8988T (cell line): ENCODE data around the gene CELF3.
"Not testable (repeated sequence)": the region's sequence is repeated elsewhere in the genome, so short reads cannot be mapped to it uniquely, and the experiment has no call there.

Experiments used
- DNase-seq: peaks from one replicate; pipeline ENCODE4 v3.0.0; 2011

Gene CELF3

DNA sequence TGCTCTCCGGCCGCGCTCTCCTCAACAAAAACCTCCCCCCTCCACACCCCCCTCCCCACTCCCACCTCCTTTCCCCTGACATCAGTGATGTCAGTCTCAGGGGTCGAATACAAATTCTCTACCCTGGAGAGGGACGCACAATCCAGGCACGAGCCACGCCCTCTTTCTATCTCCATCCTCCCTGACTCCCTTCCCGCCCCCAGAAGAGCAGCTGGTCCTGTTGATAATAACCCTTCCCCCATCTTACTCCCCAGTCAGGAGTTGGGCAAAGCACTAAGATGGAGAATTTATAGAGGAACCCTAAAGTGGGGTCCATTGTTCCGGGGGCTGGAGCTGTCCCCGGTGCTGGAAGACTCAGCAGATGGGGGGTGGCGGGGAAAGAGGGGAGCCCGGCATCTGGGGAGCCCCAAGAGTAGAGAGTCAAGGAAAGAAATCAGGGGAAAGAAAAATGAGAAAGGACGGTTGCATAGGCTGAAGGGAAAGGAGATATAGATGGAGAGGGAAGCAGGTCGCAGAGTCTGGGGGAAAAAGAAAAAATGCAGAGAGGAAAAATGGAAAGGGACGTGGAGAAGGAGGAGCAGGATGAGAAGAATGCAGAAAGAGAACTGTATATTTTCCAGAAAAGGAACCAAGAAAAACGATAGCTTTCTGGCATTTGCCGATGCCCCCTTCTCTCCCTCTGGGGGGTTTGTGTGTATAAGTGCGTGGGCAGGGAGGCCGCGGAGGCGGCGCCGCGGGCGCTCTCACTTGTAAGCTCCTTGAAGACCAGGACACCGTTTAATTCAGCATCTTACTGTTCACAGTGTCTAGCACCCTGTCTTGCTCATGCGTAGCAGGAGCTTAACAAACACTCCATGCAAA, at the start of gene CELF3:
CELF3 (minus strand) TSS at position 33 of the 861 bp plus-strand sequence. CDS start 783 bp downstream, outside the sequence.
- DNase-seq: peak; percentile 41

DNA sequence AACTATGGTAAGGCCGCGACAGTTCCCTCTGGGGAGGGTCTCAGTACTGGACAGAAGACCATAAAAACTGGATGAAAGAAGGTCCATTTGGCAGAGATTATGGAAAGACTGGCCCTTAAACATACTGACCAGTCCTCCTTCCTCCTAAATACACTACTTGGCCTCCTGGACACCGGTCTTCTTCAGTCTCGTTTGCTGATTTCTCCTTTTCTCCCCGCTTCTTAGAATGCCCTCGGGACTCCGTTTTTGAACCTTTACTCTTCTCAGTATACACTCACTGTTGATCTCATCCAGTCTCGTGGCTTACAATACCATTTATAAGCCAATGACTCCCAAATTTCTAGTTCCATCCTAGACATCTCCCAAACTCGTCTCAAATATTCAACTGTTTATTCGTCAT, 47.4 kb upstream of the CELF3 start:
- no peak for DNase-seq

DNA sequence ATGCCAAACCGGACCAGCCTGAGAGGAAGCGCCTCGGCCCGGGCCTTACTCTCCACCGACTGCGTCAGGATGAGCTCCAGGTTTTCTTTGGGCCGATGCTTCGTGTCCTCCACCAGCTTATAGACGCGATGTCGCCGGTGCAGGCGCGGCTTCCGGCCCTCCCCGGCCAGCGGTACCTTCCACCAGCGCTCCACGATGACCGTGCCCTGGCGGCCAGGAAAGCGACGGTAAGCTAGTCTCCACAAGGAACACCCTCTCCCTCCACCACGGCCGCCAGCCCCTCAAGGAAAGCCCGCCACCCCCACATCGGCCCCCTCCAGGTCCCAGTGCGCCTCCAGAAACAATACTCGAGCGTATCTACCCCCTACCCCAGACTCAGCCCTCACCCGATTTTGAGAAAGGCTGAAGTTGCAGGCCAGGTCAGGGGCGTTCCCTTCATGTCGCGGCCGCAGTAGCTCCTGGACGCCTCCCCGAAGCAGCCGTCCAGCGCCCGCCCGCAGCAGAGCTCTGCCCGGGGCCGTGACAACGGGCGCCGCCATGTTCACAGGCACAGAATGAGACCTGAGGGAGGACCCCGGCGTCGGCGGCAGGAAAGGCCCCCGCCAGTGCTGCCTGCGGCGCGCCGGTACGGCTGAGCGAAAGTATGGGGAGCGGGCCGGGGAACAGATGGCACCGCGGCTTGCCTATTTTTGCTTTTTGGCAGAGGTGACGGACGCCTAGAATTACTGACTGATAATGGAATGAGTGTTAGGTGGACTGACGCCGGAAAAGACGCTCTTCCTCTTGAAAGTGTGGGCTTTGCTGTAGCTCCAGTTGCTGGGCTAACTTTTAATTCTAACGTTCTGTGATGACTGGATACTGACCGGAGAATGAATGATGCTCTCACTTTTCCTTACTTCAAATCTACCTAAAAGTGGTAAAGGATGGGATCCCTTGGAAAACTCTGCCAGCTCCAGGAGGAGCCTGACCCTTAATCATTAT, 46.6 kb upstream of the CELF3 start, which contains the start of gene MRPL9:
MRPL9 (minus strand) TSS at position 556 of the 981 bp plus-strand sequence; CDS start at position 539, 17 bp downstream.
- DNase-seq: peak; percentile 93

DNA sequence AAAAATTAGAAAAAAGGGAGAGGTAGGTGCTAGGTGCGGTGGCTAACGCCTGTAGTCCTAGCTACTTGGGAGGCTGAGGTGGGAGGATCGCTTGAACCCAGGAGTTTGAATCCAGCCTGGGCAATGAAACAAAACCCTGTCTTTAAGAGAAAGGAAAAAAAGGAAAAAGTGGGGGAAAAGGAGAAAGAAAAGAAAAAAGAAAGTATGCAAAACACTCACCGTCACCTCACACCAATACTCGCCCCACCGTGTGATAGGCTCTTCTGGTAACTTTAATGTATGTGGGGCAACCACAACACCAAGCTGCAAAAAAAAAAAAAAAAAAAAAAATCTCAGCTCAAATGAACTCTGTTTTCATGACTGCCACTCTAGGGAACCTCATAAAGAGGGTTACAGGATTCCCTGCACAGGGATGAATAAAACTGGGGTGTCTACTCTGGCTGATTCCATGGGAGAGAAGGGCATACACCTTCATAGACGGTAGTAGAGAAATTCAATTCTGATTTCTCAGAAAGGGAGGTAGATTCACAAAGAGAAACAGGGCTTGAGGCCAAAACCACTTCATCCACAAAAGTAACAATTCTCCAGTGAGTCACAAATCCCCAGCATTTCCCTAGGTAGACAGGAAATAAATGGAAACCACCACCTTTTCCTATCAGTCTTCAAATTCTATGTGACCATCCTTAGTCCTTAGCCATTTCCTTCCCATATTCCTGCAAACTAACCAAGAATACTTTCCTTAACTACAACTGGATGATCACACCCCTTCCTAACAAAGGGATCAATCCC, 44.2 kb upstream of the CELF3 start:
- no peak for DNase-seq

DNA sequence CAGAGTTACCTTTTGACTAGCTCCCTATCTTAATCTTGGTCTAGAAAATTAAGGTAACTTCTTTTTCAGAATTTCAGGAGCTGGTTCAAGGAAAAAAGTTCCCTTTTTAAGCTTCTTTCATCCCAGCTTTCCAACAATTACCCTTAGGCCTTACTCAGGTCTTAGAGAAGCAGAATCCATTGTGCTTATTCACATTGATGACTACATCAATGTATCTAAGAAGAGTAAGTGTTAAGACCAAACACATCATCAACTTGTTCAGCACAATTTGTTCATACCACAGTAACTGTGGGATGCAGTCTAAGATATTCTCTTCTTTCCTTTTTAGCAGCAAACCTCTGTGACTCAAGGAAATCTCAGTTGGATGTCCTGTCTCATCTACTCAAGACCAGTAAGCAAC, 42.6 kb upstream of the CELF3 start:
- DNase-seq: no peak

DNA sequence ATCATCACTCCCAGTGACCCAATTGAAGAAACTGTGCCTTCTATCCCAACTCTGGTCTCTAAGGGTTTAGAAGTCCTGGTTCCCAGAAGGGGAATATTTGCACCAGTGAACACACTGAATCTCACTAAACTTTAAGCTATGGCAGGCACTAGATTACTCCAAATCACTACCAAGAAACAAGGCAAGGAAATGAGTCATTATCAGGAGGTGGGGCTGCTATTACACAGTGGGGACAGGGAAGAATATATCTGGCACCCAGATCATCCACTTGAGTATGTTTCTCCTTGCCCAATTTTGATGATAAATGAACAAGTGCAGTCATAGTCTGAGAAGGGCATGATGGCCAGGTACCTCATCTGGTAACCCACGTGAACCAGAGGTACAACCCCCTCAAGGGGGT, 39.7 kb upstream of the CELF3 start:
- DNase-seq: no peak

DNA sequence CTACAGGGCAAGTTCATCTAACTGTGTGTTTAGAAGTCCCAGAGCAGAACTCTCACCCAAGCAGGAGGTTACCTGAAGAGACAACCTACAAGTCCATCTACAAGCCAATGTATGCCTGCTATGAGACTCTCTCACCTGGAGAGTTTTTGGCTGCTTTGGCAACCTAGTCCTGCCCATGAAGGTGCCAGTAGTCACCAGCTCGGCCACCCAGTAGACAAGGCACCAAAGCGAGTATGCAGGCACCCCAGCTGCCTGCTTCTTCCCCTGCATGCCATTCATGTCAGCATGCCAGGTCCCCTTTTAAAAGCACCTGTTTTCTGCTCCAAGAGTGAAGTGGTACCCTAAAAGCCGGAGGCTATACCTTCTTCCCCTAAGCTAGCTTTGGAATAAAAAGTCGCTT, 24.9 kb upstream of the CELF3 start:
- DNase-seq: no peak

DNA sequence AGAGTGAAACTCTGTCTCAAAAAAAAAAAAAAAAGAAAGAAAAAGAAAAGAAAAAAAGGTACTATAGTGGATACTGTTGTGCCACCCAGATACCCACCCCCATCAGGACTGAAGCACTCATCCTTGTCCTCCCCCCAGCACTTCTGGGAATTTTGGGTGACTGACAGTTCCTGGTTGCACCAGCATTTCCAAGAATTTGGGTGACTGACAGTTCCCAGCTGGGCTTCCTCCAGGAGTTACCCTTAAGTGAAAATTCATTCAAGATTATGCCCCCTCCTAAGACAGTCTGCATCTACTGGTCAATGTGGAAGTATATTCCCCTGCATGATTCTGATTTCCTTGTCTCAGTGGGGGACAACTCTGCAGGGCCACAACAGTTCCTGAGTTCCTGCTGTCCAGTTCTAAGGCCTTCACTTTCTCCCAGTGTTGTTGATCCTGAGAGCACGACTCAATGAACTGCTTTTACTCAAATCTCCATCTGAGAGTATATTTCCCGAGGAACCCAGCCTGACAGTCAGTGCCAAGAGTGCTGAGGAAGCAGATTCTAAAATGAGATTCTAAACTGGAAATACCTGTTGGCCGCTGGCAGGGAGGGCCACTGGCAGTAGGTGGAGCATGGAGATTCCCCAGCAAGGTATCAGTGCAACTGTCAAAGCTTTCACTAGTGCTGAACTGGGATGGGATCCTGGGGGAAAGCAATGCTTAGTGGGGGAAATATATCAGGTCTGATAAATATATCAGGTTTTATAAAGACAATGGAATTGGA, 23.2 kb upstream of the CELF3 start:
- no peak for DNase-seq

GRCh38 chr1:151737479-151737878, 20.9 kb upstream of the CELF3 start:
- DNase-seq: no peak

DNA sequence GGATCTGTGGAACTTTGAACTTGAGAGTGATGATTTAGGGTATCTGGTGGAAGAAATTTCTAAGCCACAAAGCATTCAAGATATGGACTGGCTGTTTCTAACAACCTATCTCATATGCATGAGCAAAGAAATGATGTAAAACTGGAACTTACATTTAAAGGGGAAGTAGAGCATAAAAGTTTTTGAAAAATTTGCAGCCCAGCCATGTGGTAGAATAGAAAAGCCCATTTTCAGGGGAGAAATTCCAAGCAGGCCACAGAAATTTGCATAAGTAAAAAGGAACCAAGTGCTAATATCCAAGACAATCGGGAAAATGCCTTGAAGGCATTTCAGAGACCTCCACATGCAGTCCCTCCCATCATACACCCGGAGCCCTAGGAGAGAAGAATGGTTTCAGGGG, 20.4 kb upstream of the CELF3 start:
- no peak for DNase-seq

DNA sequence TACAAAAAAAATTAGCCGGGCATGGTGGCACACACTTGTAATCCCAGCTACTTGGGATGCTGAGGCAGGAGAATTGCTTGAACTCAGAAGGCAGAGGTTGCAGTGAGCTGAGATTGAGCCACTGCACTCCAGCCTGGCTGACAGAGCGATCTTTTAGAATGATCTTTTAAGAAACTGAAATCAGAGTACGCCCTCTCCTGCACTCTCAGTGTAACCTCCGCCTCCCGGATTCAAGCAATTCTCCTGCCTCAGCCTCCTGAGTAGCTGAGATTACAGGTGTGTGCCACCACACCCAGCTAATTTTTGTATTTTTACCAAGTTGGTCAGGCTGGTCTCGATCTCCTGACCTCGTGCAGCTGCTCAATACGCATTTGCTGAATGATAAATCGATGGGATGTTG, 17.4 kb upstream of the CELF3 start:
- DNase-seq: not testable (repeated sequence)

GRCh38 chr1:151733126-151733525, 16.5 kb upstream of the CELF3 start:
- no peak for DNase-seq

DNA sequence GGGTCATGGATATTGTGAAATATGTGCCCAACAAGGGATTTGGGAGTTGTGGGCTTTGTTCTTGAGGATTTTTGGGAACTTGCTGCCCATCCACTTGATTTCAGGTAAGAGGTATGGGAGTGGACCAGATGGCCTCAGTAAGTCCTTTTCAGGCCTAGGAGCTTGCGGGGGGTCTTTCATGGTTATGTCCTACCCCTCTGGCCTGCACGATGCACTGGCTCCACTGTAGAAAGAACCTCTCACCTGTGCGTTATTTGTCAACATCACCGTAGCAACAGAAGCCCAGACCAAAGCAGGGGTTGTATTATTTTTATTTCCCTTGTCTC, 13.3 kb upstream of the CELF3 start:
- DNase-seq: no peak

- no peak for DNase-seq
Measured at GRCh38 chr1:151729157-151729965, 12.8 kb upstream of the CELF3 start.

GRCh38 chr1:151728151-151729054, 11.8 kb upstream of the CELF3 start:
- DNase-seq: no peak

DNA sequence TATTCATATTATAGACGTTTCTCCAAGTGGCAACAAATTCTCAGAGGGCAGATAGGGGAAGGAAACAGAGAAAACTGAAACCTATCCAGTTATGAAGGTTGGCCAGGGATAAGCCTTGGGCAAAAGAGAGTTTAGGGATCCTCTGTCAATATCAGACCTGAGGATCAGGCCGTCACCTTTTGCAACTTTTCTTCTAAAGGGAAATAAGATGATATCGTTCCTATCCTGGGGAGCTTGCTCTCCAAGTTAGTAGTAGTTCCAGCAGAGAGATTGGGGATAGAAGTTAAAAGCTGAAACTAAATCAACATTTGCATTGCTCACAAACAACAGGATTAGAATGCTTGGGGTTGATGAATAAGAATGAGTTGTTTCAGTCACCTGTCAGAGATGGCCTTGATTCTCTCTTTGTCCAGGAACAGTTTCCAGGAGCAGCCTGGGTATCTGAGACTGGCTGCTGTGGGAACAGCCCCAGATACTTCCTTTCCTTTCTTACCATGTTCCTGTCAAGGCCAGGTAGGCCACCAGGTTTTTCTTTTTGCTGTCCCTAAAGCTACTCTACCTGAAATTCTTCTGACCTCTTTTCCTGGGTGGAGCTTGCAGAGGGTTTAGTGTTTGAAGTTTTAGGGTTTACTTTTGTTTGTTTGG, 7.2 kb upstream of the CELF3 start:
- DNase-seq: no peak

GRCh38 chr1:151721788-151722510, 5.3 kb upstream of the CELF3 start:
- no peak for DNase-seq

DNA sequence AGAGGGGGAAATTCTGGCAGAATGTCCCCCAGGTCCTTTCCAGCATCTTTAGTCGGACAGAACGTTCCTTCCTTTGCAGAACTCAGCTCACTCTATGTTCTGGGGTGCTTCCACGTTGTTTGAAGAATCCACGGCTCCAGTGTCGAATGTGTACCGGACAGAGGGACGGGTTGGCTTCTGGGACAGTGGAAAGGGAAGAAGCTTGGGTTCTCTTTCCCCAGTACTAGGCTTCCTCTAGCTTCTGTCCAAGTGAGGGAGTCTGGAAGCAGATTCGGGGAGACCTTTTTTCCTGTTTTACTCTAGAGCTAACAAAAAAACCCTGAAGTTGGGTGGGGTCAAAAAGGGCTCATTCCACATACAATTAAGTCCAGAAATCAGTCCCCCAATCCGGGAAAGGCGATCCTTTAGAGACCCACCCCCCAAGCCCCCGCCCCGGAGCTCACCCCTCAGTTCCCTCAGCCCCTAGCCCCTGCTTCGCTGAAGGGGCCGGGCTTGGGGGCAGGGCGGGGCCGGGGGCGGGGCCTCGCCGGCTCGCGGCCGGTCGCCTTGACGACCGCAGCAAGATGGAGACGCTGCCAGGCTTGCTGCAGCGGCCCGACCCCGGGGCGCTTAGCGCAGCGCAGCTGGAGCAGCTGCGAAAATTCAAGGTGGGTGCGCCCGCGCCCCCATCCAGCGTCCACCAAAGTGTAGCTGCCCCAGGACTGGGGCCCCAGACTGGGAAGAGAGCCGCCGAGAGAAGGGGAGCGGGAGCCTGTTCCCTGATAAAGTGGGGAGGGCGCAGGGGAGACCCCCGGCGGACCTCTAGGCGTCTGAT, 4.6 kb upstream of the CELF3 start, which contains the start of gene RIIAD1:
RIIAD1 (plus strand) TSS at position 549 of the 814 bp plus-strand sequence; CDS start at position 564, 15 bp downstream.
- DNase-seq: peak; percentile 90
